ENCODE data around the gene ZFP91.

DNA sequence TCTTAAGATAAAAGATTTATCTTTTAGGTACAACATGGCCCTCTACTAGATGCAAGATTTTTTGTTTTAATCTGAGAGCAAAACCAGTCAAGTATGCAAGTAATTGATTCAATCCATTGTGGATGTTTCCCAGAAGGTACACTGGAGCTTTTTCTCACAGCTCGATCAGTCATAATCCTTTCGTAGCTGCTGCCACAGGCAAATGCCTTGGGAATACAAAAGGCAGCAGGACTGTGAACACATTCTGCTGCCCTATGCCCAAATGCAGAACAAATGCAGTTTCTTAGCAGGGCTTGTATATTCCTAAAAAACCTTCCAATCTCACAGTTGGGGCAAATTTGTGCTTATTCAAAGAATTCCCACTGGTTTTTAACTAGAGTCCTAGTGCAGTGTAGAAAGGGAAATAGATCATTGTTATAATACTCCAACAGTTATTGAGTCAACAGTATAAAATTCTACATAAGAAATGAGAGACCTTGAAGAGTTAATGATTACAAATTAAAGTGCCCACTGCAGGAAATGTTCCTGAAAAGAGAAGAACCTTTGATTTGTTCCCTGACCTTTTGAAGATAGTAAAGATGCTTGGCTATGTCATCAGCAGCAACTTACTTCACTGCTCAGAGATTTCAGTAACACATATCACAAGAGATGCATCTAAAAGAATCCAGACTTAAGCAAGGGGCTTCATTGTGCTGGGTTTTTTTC is 17.3 kb upstream of the ZFP91 start:
- no peak for TF ChIP-seq POLR2AphosphoS5 (IDR thresholded peaks at IDR 0.05; ENCODE audit: low read depth)
- TF ChIP-seq, protein P1, sequence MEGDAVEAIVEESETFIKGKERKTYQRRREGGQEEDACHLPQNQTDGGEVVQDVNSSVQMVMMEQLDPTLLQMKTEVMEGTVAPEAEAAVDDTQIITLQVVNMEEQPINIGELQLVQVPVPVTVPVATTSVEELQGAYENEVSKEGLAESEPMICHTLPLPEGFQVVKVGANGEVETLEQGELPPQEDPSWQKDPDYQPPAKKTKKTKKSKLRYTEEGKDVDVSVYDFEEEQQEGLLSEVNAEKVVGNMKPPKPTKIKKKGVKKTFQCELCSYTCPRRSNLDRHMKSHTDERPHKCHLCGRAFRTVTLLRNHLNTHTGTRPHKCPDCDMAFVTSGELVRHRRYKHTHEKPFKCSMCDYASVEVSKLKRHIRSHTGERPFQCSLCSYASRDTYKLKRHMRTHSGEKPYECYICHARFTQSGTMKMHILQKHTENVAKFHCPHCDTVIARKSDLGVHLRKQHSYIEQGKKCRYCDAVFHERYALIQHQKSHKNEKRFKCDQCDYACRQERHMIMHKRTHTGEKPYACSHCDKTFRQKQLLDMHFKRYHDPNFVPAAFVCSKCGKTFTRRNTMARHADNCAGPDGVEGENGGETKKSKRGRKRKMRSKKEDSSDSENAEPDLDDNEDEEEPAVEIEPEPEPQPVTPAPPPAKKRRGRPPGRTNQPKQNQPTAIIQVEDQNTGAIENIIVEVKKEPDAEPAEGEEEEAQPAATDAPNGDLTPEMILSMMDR (conservative IDR thresholded peaks at IDR 0.05; ENCODE audit: low read depth in 2 of 2), result no peak
- TF ChIP-seq EZH2 (IDR thresholded peaks at IDR 0.05; ENCODE audit: low read depth, unreplicated experiment), result no peak
- no peak for TF ChIP-seq EZH2phosphoT487 (IDR thresholded peaks at IDR 0.05; ENCODE audit: unreplicated experiment)
- TF ChIP-seq CREB1 (CRISPR knock-in tag; IDR thresholded peaks at IDR 0.05; ENCODE audit: low read depth), result no peak
- TF ChIP-seq, protein P2, sequence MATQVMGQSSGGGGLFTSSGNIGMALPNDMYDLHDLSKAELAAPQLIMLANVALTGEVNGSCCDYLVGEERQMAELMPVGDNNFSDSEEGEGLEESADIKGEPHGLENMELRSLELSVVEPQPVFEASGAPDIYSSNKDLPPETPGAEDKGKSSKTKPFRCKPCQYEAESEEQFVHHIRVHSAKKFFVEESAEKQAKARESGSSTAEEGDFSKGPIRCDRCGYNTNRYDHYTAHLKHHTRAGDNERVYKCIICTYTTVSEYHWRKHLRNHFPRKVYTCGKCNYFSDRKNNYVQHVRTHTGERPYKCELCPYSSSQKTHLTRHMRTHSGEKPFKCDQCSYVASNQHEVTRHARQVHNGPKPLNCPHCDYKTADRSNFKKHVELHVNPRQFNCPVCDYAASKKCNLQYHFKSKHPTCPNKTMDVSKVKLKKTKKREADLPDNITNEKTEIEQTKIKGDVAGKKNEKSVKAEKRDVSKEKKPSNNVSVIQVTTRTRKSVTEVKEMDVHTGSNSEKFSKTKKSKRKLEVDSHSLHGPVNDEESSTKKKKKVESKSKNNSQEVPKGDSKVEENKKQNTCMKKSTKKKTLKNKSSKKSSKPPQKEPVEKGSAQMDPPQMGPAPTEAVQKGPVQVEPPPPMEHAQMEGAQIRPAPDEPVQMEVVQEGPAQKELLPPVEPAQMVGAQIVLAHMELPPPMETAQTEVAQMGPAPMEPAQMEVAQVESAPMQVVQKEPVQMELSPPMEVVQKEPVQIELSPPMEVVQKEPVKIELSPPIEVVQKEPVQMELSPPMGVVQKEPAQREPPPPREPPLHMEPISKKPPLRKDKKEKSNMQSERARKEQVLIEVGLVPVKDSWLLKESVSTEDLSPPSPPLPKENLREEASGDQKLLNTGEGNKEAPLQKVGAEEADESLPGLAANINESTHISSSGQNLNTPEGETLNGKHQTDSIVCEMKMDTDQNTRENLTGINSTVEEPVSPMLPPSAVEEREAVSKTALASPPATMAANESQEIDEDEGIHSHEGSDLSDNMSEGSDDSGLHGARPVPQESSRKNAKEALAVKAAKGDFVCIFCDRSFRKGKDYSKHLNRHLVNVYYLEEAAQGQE (IDR thresholded peaks at IDR 0.05; ENCODE audit: unreplicated experiment), result no peak
- no peak for TF ChIP-seq ZNF331 (CRISPR knock-in tag; IDR thresholded peaks at IDR 0.05; ENCODE audit: low read depth)
